ENCODE data around the gene TBCB.

GRCh38 chr19:36082916-36083315 lies 32.4 kb upstream of the TBCB start:
- TF ChIP-seq CTCF (IDR thresholded peaks at IDR 0.05) (no peak), POLR2A (IDR thresholded peaks at IDR 0.05) (no peak)

All from body of pancreas (tissue), 4 donors.